Osteoblast (primary cell): ENCODE results near the gene ALKBH1. TPM values are rescaled to one million over a fixed set of nuclear protein-coding genes. Genes with fewer than 3 reads are reported as not detected.

ENCODE experiments used
- DNase-seq: peaks from one replicate; pipeline ENCODE4 v3.0.0; 2011; ENCODE audit warnings: low spot score, mixed read lengths; ENCODE audit not compliant: insufficient read length; ENCODE audit errors: missing footprints
- H2AFZ ChIP-seq: 2 replicates; pipeline ENCODE4 v1.6.0; 2011; ENCODE audit warnings: mild to moderate bottlenecking, low read length
- H3K27ac ChIP-seq: 2 replicates; pipeline ENCODE4 v1.5.1; 2011; ENCODE audit warnings: mild to moderate bottlenecking, low read depth, low read length, moderate library complexity
- H3K27me3 ChIP-seq: 2 replicates; pipeline ENCODE4 v1.6.0; 2012; ENCODE audit warnings: mild to moderate bottlenecking, control low read depth, inconsistent platforms, low read length, moderate library complexity; ENCODE audit not compliant: insufficient read depth
- H3K36me3 ChIP-seq: 2 replicates; pipeline ENCODE4 v1.5.1; 2011; ENCODE audit warnings: mild to moderate bottlenecking, low read length, control low read depth, moderate library complexity; ENCODE audit not compliant: insufficient read depth
- H3K4me1 ChIP-seq: 2 replicates; pipeline ENCODE4 v1.5.1; 2011; ENCODE audit warnings: mild to moderate bottlenecking, low read length, control low read depth, moderate library complexity; ENCODE audit not compliant: insufficient read depth
- H3K4me2 ChIP-seq: 2 replicates; pipeline ENCODE4 v1.6.0; 2011; ENCODE audit warnings: mild to moderate bottlenecking, low read length; ENCODE audit not compliant: insufficient read depth
- H3K4me3 ChIP-seq: fragments of 200-600 bp; sonication (generic); 3 replicates; pipeline ENCODE4 v1.5.1; 2012; ENCODE audit warnings: mild to moderate bottlenecking, low read length, inconsistent platforms; ENCODE audit not compliant: insufficient read depth
- H3K79me2 ChIP-seq: 2 replicates; pipeline ENCODE4 v1.6.0; 2012; ENCODE audit warnings: mild to moderate bottlenecking, low read length, control low read depth, inconsistent platforms; ENCODE audit not compliant: insufficient read depth
- H3K9me3 ChIP-seq: 2 replicates; pipeline ENCODE4 v1.5.1; 2011; ENCODE audit warnings: low read depth, low read length, control low read depth
- H4K20me1 ChIP-seq: 2 replicates; pipeline ENCODE4 v1.6.0; 2012; ENCODE audit warnings: mild to moderate bottlenecking, low read length, control low read depth; ENCODE audit not compliant: insufficient read depth
- CTCF ChIP-seq: IDR thresholded peaks from 2 replicates; pipeline ENCODE4 v1.5.1; 2011; ENCODE audit warnings: mild to moderate bottlenecking, low read depth, low read length, moderate library complexity; ENCODE audit errors: extremely low read depth
- total RNA-seq: library from RNA; depleted of rRNA; stranded (reverse); fragments of >200 nt; gene quantifications from 2 replicates; pipeline ENCODE4 v1.2.3, GENCODE V29; 2012

ALKBH1 gene
- total RNA-seq, 1 donor: 7.6 TPM

GRCh38 chr14:77649326-77649725 lies 58.5 kb downstream of the ALKBH1 start:
- Histone ChIP-seq H4K20me1 (no peaks in the 10 kb centered on the region), H3K79me2 (no peaks in the 10 kb centered on the region), H3K27ac (peak overlapping the region; percentile 48), H3K27me3 (no peaks in the 10 kb centered on the region), H3K36me3 (no peaks in the 10 kb centered on the region), H3K4me2 (no peak overlapping the region), H3K4me1 (peaks cover 8% of the 10 kb centered on the region), H3K9me3 (no peaks in the 10 kb centered on the region), H2AFZ (peak overlapping the region; percentile 56), H3K4me3 (no peak overlapping the region)
- TF ChIP-seq CTCF: no peak
- DNase-seq: no peak

DNA sequence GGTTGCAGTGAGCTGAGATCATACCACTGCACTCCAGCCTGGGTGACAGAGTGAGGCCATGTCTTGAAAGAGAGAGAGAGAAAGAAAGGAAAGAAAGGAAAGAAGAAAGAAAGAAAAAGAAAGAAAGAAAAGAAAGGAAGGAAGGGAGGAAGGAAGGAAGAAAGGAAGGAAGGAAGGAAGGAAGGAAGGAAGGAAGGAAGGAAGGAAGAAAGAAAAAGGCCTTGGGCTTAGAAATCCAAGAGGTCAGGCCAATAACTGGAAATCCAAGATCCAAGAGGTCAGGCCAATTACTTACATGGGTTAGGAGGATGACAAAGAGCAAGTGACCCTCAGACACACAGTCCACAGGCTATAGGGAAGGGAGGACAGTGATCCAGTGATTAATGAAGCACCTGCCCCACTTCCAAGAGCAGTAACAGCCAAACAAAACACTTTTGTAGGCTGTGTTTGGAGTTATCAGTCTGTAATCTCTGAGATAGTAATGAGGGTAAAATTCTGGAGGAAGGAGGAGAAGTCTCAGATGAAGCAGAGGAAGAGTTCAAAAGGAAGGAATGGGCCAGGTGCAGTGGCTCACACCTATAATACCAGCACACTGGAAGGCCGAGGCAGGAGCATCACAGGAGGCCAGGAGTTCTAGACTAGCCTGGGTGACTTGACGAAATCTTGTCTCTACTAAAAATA lies 59.2 kb downstream of the ALKBH1 start:
- DNase-seq: no peak
- H3K4me2 ChIP-seq: no peak overlapping the region
- H2AFZ ChIP-seq: no peak overlapping the region
- no peak overlapping the region for H3K4me3 ChIP-seq
- H3K36me3 ChIP-seq: no peaks in the 10 kb centered on the region
- H3K27ac ChIP-seq: no peak overlapping the region
- no peaks in the 10 kb centered on the region for H3K27me3 ChIP-seq
- TF ChIP-seq CTCF: no peak
- H3K79me2 ChIP-seq: no peaks in the 10 kb centered on the region
- no peaks in the 10 kb centered on the region for H4K20me1 ChIP-seq
- H3K9me3 ChIP-seq: no peaks in the 10 kb centered on the region
- peaks cover 8% of the 10 kb centered on the region for H3K4me1 ChIP-seq

DNA sequence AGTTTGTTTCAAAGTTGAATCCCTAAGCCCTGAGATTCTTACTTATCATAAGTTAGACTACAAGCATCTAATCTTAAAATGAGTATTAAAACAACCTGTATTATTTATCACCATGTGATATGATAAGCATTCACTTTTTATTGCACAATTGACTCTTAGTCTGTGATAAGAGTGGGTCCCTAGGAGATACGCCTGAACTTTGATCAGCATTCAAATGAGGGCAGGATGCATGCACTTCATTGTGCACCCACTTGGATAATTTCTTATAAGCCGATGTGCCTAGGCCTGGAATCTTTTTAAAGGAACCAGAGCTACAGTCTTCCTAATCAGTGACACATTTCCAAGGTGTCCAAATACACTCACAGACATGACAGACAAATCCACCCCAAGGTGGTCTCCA lies 60.0 kb downstream of the ALKBH1 start:
- no peak overlapping the region for H3K4me3 ChIP-seq
- no peak overlapping the region for H2AFZ ChIP-seq
- H3K27ac ChIP-seq: no peak overlapping the region
- no peaks in the 10 kb centered on the region for H4K20me1 ChIP-seq
- no peaks in the 10 kb centered on the region for H3K79me2 ChIP-seq
- H3K27me3 ChIP-seq: no peaks in the 10 kb centered on the region
- H3K9me3 ChIP-seq: no peaks in the 10 kb centered on the region
- peaks cover 8% of the 10 kb centered on the region for H3K4me1 ChIP-seq
- no peak for TF ChIP-seq CTCF
- H3K36me3 ChIP-seq: no peaks in the 10 kb centered on the region
- no peak for DNase-seq
- H3K4me2 ChIP-seq: no peak overlapping the region

DNA sequence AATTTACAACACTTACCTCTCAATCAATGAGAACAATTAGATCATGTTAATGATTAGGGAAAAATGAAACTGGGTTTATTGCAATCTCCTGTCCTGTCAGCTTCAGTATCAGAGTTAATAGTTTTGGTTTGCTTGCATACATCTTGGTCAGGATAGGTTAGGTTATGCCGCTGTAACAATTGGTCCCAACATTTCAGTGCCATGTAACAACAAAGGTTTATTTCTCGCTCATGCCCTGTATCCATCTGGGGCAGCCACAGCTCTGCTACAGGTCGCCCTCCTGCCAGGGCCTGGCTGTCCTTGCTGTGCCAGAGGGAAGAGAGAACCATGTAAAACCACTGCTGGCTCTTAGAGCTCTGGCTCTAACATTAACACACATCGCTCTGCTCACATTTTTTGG lies 60.9 kb downstream of the ALKBH1 start:
- no peak overlapping the region for H3K4me3 ChIP-seq
- no peaks in the 10 kb centered on the region for H3K9me3 ChIP-seq
- no peaks in the 10 kb centered on the region for H3K27me3 ChIP-seq
- peaks cover 14% of the 10 kb centered on the region for H3K4me1 ChIP-seq
- TF ChIP-seq CTCF: no peak
- H3K4me2 ChIP-seq: no peak overlapping the region
- no peaks in the 10 kb centered on the region for H3K36me3 ChIP-seq
- DNase-seq: no peak
- no peak overlapping the region for H2AFZ ChIP-seq
- H4K20me1 ChIP-seq: no peaks in the 10 kb centered on the region
- H3K27ac ChIP-seq: no peak overlapping the region
- no peaks in the 10 kb centered on the region for H3K79me2 ChIP-seq
